HTR-8/SVneo (cell line): ENCODE measurements around the gene ENO2.
"Not testable (repeated sequence)": the region's sequence is repeated elsewhere in the genome, so short reads cannot be mapped to it uniquely, and the experiment has no call there.

ENCODE experiments used
- DNase-seq: peaks from one replicate; pipeline ENCODE4 v3.0.0; 2011; ENCODE audit warnings: low spot score, mixed read lengths; ENCODE audit not compliant: insufficient read length
- FAIRE-seq: peaks from 2 replicates; lab custom pipeline; 2011; peaks lifted over from hg19 to GRCh38; lab: Jason Lieb, UNC

Gene ENO2

GRCh38 chr12:6884539-6884938 lies 29.8 kb upstream of the ENO2 start:
- FAIRE-seq, result no peak
- no peak for DNase-seq

GRCh38 chr12:6886206-6886999 lies 28.0 kb upstream of the ENO2 start:
- not testable (repeated sequence) for FAIRE-seq, DNase-seq

GRCh38 chr12:6887460-6887859 lies 26.9 kb upstream of the ENO2 start:
- no peak for FAIRE-seq
- DNase-seq, result no peak

- DNase-seq, result no peak
- FAIRE-seq, result no peak
These were observed 26.0 kb upstream of the ENO2 start for GRCh38 chr12:6888360-6888759.

- FAIRE-seq, DNase-seq: not testable (repeated sequence)
These were observed 25.6 kb upstream of the ENO2 start for GRCh38 chr12:6888794-6889193.

GRCh38 chr12:6889775-6890573 lies 24.4 kb upstream of the ENO2 start:
- DNase-seq, FAIRE-seq: not testable (repeated sequence)

- DNase-seq, result peak; percentile 99
- FAIRE-seq, result peak; percentile 99
These were observed 23.4 kb upstream of the ENO2 start for GRCh38 chr12:6890789-6891645.

GRCh38 chr12:6891646-6892001 lies 22.8 kb upstream of the ENO2 start:
- DNase-seq (no peak), FAIRE-seq (no peak)

- DNase-seq, result not testable (repeated sequence)
These were observed 21.7 kb upstream of the ENO2 start for GRCh38 chr12:6892683-6893082.

GRCh38 chr12:6894321-6894720 lies 20.1 kb upstream of the ENO2 start:
- FAIRE-seq (no peak), DNase-seq (no peak)

More at GRCh38 chr12:6892683-6893082, 21.7 kb upstream of the ENO2 start:
- FAIRE-seq, result not testable (repeated sequence)

GRCh38 chr12:6896846-6897435 lies 17.4 kb upstream of the ENO2 start:
- DNase-seq, result no peak
- FAIRE-seq, result no peak

- FAIRE-seq, result no peak
- no peak for DNase-seq
These were observed 15.0 kb upstream of the ENO2 start for GRCh38 chr12:6899427-6899826.

- no peak for DNase-seq
- FAIRE-seq, result no peak
These were observed 14.4 kb upstream of the ENO2 start for GRCh38 chr12:6899837-6900519.

GRCh38 chr12:6902448-6902847 lies 11.9 kb upstream of the ENO2 start:
- FAIRE-seq (no peak), DNase-seq (no peak)

- peak; percentile 74 for FAIRE-seq
- DNase-seq, result no peak
These were observed 10.7 kb upstream of the ENO2 start for GRCh38 chr12:6903722-6904121.

- peak; percentile 95 for DNase-seq
- peak; percentile 99 for FAIRE-seq
These were observed 9.8 kb upstream of the ENO2 start, which contains the start of gene LRRC23 for GRCh38 chr12:6904280-6905276. TSS of gene LRRC23 (plus strand) at chr12:6904822. CDS start at chr12:6905634, 812 bp downstream.

GRCh38 chr12:6905414-6906040 lies 8.9 kb upstream of the ENO2 start:
- DNase-seq (no peak), FAIRE-seq (peak; percentile 73)

GRCh38 chr12:6908141-6908540 lies 6.2 kb upstream of the ENO2 start:
- not testable (repeated sequence) for DNase-seq, FAIRE-seq
